Kidney (tissue), 14 donors: ENCODE data around the gene CLASP1. TPM values are rescaled to one million over a fixed set of nuclear protein-coding genes. Genes with fewer than 3 reads are reported as not detected.
A peak's percentile ranks its signal among the peaks of the same experiment; 100 is the strongest.

ENCODE experiments used
- DNase-seq, 5 donors: peaks; one replicate each; pipeline ENCODE4 v3.0.0-alpha.2; 2013 to 2020
- FAIRE-seq: peaks from 2 replicates; lab custom pipeline; 2012; peaks lifted over from hg19 to GRCh38; lab: Jason Lieb, UNC
- H3K27ac ChIP-seq, 2 donors: one replicate each; pipeline ENCODE4 v1.7.0; 2013; ENCODE audit warnings: low read depth in 2 of 2, low read length in 2 of 2, inconsistent platforms in 1 of 2
- H3K27me3 ChIP-seq: one replicate; pipeline ENCODE4 v1.7.1; 2013; ENCODE audit warnings: low read length, inconsistent platforms; ENCODE audit not compliant: control insufficient read depth, insufficient read depth
- H3K36me3 ChIP-seq, 3 donors: one replicate each; pipeline versions ENCODE4 v1.7.0 to v1.7.1; 2013; ENCODE audit warnings: low read length in 3 of 3, control low read depth in 1 of 3, inconsistent platforms in 1 of 3; ENCODE audit not compliant: insufficient read depth in 3 of 3, control insufficient read depth in 2 of 3
- H3K4me1 ChIP-seq, 3 donors: one replicate each; pipeline versions ENCODE4 v1.7.0 to v1.7.1; 2013; ENCODE audit warnings: low read length in 3 of 3, inconsistent platforms in 1 of 3, low read depth in 1 of 3; ENCODE audit not compliant: control insufficient read depth in 2 of 3, insufficient read depth in 2 of 3
- H3K4me3 ChIP-seq, 3 donors: one replicate each; pipeline versions ENCODE4 v1.7.0 to v1.8.1; 2013; ENCODE audit warnings: low read length in 3 of 3, control low read depth in 1 of 3, inconsistent platforms in 1 of 3
- H3K9ac ChIP-seq, 3 donors: one replicate each; pipeline versions ENCODE4 v1.7.0 to v1.7.1; 2013; ENCODE audit warnings: low read length in 3 of 3, control low read depth in 1 of 3, inconsistent platforms in 1 of 3
- H3K9me3 ChIP-seq, 3 donors: one replicate each; pipeline versions ENCODE4 v1.7.0 to v1.7.1; 2013; ENCODE audit warnings: low read length in 3 of 3, control low read depth in 1 of 3, inconsistent platforms in 1 of 3; ENCODE audit not compliant: control insufficient read depth in 2 of 3, insufficient read depth in 1 of 3
- intact Hi-C: fragments of 100-400 bp; cut with DNase I; formaldehyde crosslinking; loops from one replicate; pipeline ENCODE4 v1.11.1; 2022
- polyA plus RNA-seq: library from polyadenylated mRNA; stranded (reverse); fragments of 350-450 nt; fragmentation: Illumina TruSeq; extraction: RNeasy Lipid Tissue Mini Kit (QIAGEN cat#74804); gene quantifications from one replicate; pipeline ENCODE4 v1.2.3, GENCODE V29; 2014; ENCODE audit warnings: low read depth, low replicate concordance; ENCODE audit not compliant: insufficient read depth
- total RNA-seq: library from RNA; stranded (reverse); fragmentation: NEBNext Ultra II Directional; extraction: Animal tissue kit (Norgen Biotek cat#: 25700); gene quantifications from one replicate; pipeline ENCODE4 v1.2.1, GENCODE V29; 2021
- TF ChIP-seq, protein P1 (sequence below): IDR thresholded peaks from 3 replicates; pipeline ENCODE4 v1.5.1; 2012; ENCODE audit warnings: mild to moderate bottlenecking, moderate library complexity, borderline replicate concordance; ENCODE audit not compliant: insufficient read depth; ENCODE audit errors: extremely low read depth
- donor health status: control.
- donor health status: control.
- donor health status: control.
- donor health status: control.
- donor health status: control.
- donor health status: DM: yes; HTN: yes; CAD: no.
- donor health status: Normal renal cell carcinoma (clear cell type).

CLASP1 gene
- total and polyA plus RNA-seq, 2 donors from 2014 or later, result 6.8 to 71.5 TPM

DNA sequence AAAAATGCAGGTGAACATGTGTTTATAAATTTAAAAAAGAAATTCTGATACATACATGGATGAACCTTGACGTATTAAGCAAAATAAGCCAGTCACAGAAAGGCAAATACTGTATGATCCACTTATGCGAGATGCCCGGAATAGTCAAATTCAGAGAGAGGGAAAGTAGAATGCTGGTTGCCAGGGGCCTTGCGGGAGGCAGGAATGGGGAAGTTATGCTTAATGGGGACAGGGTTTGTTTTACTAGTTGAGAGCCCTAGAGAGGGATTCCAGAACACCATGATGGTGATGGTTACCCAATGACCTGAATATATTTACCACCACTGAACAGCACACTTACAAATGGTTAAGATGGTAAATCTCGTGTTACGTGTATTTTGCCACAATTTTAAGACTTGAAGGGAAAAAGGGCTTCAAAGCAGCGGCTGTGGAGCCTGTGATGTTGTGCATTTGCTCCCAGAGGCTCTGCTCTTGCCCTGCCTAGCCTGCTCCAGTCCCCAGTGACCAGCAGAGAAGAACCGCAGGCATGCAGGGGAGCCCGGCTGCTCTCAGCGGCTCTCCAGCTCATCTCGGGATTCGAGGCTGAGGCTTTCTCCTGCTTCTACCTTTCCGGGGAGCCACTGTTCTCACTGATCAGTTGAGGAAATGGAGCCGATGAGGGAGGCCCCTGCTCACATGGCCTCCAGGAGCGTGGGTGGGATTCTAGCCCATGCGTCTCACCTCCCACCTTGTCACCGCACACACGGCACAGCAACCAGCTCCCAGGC lies 312.6 kb downstream of the CLASP1 start:
- Histone ChIP-seq H3K4me3 (no peak overlapping the region), H3K36me3 (peaks cover 0 to 21% (median 15%) of the 10 kb centered on the region in 3 donors), H3K4me1 (peaks cover 0 to 12% (median 11%) of the 10 kb centered on the region in 3 donors), H3K9ac (no peak overlapping the region), H3K27ac (no peak overlapping the region), H3K9me3 (no peaks in the 10 kb centered on the region), H3K27me3 (no peaks in the 10 kb centered on the region)
- intact Hi-C loops, result no loop called here
- FAIRE-seq, result no peak
- TF ChIP-seq, protein P1, sequence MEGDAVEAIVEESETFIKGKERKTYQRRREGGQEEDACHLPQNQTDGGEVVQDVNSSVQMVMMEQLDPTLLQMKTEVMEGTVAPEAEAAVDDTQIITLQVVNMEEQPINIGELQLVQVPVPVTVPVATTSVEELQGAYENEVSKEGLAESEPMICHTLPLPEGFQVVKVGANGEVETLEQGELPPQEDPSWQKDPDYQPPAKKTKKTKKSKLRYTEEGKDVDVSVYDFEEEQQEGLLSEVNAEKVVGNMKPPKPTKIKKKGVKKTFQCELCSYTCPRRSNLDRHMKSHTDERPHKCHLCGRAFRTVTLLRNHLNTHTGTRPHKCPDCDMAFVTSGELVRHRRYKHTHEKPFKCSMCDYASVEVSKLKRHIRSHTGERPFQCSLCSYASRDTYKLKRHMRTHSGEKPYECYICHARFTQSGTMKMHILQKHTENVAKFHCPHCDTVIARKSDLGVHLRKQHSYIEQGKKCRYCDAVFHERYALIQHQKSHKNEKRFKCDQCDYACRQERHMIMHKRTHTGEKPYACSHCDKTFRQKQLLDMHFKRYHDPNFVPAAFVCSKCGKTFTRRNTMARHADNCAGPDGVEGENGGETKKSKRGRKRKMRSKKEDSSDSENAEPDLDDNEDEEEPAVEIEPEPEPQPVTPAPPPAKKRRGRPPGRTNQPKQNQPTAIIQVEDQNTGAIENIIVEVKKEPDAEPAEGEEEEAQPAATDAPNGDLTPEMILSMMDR, result no peak
- no peak for DNase-seq

DNA sequence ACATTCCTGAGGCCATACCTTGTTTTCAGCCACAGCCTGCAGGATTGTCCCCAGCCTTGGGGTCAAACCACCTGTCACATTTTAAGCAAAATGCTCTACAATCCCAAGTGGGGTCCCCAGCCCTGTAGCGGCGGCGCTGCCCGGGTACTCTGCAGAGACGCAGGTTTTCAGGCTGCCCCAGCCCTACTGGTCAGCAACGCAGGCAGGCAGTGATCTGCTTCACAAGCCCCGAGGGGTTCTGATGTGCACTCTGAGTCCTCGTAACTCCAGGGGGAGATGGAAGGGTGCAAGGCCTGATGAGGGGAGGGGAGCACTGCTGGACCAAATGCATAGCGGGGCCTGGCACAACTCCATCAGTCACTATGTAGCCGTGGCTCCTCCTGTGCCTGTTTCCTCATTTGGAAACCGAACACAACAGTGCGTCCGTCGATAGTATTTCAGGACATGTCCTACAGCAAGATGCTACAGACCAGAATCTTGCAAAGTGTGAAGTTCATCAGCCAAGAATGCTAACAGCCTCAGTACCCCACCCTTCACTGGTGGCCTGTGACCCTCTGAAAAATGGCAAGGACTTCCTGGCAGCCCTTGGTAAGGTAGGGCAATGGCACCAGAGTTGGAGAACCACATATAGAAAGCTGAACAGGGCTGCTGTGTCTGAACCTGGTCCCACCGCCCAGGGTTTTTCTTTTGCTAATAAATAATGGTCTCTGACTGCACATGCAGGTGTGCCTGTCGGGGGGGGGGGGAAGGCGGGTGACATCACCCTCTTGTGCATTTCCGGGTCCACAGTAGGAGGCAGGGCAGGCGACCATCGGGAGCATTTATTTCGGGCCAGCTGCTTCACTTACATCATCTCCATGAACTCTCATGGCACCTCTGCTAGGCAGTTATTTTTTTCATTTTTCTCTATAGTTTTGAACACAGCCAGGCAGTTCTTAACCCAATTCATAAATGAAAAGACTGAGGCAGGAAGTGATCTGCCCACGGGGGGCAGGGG lies 313.7 kb downstream of the CLASP1 start:
- peaks cover 0 to 12% (median 11%) of the 10 kb centered on the region in 3 donors for H3K4me1 ChIP-seq
- no peaks in the 10 kb centered on the region for H3K27me3 ChIP-seq
- no peak overlapping the region for H3K9ac ChIP-seq
- no peaks in the 10 kb centered on the region for H3K9me3 ChIP-seq
- intact Hi-C loops, result no loop called here
- H3K36me3 ChIP-seq, result peaks cover 0 to 16% (median 13%) of the 10 kb centered on the region in 3 donors
- TF ChIP-seq, protein P1, result no peak
- H3K27ac ChIP-seq, result peak overlapping the region; percentile 9 to 63
- DNase-seq, result no peak
- no peak for FAIRE-seq
- no peak overlapping the region for H3K4me3 ChIP-seq

DNA sequence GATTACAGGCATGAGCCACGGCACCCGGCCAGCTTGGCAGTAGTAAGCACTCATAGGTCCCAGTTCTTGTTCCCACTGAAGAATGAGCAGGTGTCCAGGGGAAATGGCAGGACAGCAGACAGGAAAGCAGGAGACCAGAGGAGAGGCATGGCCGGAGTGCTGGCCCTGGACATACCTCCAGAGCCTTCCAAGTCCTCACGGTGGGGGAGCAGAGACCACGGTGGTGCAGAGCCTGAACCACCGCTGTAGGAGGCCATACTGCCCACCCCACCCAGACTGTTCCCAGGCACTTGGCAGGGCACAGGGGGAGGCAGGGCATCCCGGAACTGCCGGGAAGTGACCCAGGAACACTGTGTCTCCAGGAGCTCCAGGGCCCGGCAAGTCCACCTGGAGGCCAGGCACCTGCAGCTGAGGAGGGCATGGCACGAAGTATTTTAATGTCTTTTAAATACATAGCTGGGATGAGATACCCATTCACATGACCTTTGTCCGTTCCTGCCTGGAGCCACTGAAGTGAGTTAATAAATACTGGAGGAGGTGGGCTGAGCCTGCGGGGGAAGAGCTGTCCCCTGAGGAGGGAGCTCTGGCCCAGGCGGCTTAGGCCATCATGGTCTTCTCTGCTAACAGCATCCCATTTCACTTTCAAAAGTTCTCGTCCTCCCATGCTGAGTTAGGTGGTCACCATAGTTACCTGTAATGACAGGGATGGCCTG lies 314.5 kb downstream of the CLASP1 start:
- Histone ChIP-seq H3K4me1 (peaks cover 0 to 12% (median 11%) of the 10 kb centered on the region in 3 donors), H3K9me3 (no peaks in the 10 kb centered on the region), H3K9ac (no peak overlapping the region), H3K27me3 (no peaks in the 10 kb centered on the region), H3K27ac (peak overlapping the region; percentile 10 to 65), H3K4me3 (peak overlapping the region in 2 of 3 donors; percentile 3 to 40), H3K36me3 (peaks cover 0 to 11% (median 8%) of the 10 kb centered on the region in 3 donors)
- FAIRE-seq, result no peak
- peak; percentile 60 to 78 (median 67) for DNase-seq
- TF ChIP-seq, protein P1, result no peak
- intact Hi-C loops, result no loop called here
